ENCODE results near the gene DDHD1.
"Not testable (repeated sequence)": the region's sequence is repeated elsewhere in the genome, so short reads cannot be mapped to it uniquely, and the experiment has no call there.

The DDHD1 gene

GRCh38 chr14:53137568-53138203 is 15.4 kb downstream of the DDHD1 start:
- no peak overlapping the region for H3K27ac ChIP-seq
- TF ChIP-seq ZFX (IDR thresholded peaks at IDR 0.05) (no peak), CTCF (conservative IDR thresholded peaks at IDR 0.05) (no peak)

GRCh38 chr14:53130491-53130890 is 22.6 kb downstream of the DDHD1 start:
- H3K27ac ChIP-seq = not testable (repeated sequence)

GRCh38 chr14:53128303-53129028 is 24.7 kb downstream of the DDHD1 start:
- no peak for TF ChIP-seq CTCF (conservative IDR thresholded peaks at IDR 0.05)
- no peak overlapping the region for H3K27ac ChIP-seq

GRCh38 chr14:53127832-53128231 is 25.3 kb downstream of the DDHD1 start:
- no peak overlapping the region for H3K27ac ChIP-seq

GRCh38 chr14:53127151-53127550 is 26.0 kb downstream of the DDHD1 start:
- H3K27ac ChIP-seq = no peak overlapping the region
- TF ChIP-seq ZFX (IDR thresholded peaks at IDR 0.05) (no peak), CTCF (conservative IDR thresholded peaks at IDR 0.05) (no peak)

More at GRCh38 chr14:53127832-53128231, 25.3 kb downstream of the DDHD1 start:
- no peak for TF ChIP-seq ZFX (IDR thresholded peaks at IDR 0.05)
- no peak for TF ChIP-seq CTCF (conservative IDR thresholded peaks at IDR 0.05)

GRCh38 chr14:53126731-53127130 is 26.4 kb downstream of the DDHD1 start:
- H3K27ac ChIP-seq = no peak overlapping the region
- TF ChIP-seq ZFX (IDR thresholded peaks at IDR 0.05) = no peak
- no peak for TF ChIP-seq CTCF (conservative IDR thresholded peaks at IDR 0.05)

GRCh38 chr14:53124786-53125185 is 28.3 kb downstream of the DDHD1 start:
- TF ChIP-seq CTCF (conservative IDR thresholded peaks at IDR 0.05) (no peak), ZFX (IDR thresholded peaks at IDR 0.05) (no peak)
- H3K27ac ChIP-seq = no peak overlapping the region

GRCh38 chr14:53121419-53121818 is 31.7 kb downstream of the DDHD1 start:
- H3K27ac ChIP-seq = not testable (repeated sequence)

- not testable (repeated sequence) for H3K27ac ChIP-seq
Measured at GRCh38 chr14:53117479-53117878, 35.6 kb downstream of the DDHD1 start.
